RWPE2 (cell line): ENCODE data around the gene CD320.

Source experiments
- ATAC-seq: fragments of 200-7000 bp; cut with Tn5 transposase; 3 replicates; pipeline ENCODE4 v1.9.1; 2021; ENCODE audit warnings: low read depth
- DNase-seq: peaks from one replicate; pipeline ENCODE4 v3.0.0-alpha.2; 2020; ENCODE audit warnings: low spot score
- H3K27ac ChIP-seq: fragments of 450-650 bp; 2 replicates; pipeline ENCODE4 v1.5.1; 2017; ENCODE audit warnings: mild to moderate bottlenecking; ENCODE audit not compliant: poor library complexity, severe bottlenecking
- H3K27me3 ChIP-seq: fragments of 250-450 bp; sonication (Bioruptor Pico); 2 replicates; pipeline ENCODE4 v1.5.1; 2021; ENCODE audit warnings: mild to moderate bottlenecking, moderate library complexity; ENCODE audit not compliant: insufficient read depth, poor library complexity, severe bottlenecking
- H3K36me3 ChIP-seq: fragments of 250-450 bp; sonication (Bioruptor Pico); 2 replicates; pipeline ENCODE4 v1.5.1; 2020; ENCODE audit warnings: low read depth, mild to moderate bottlenecking, moderate library complexity
- H3K4me1 ChIP-seq: fragments of 250-450 bp; sonication (Bioruptor Pico); 2 replicates; pipeline ENCODE4 v1.5.1; 2021; ENCODE audit warnings: mild to moderate bottlenecking, moderate library complexity; ENCODE audit not compliant: insufficient read depth, poor library complexity, severe bottlenecking
- H3K4me3 ChIP-seq: fragments of 250-450 bp; sonication (Bioruptor Pico); 2 replicates; pipeline ENCODE4 v1.5.1; 2021; ENCODE audit warnings: mild to moderate bottlenecking, moderate library complexity; ENCODE audit not compliant: severe bottlenecking
- H3K9me3 ChIP-seq: fragments of 250-450 bp; sonication (Bioruptor Pico); 2 replicates; pipeline ENCODE4 v1.5.1; 2021; ENCODE audit warnings: mild to moderate bottlenecking, moderate library complexity; ENCODE audit not compliant: severe bottlenecking
- TF ChIP-seq, protein P1 (sequence below): fragments of 450-650 bp; IDR thresholded peaks from one replicate; pipeline ENCODE4 v1.5.1; 2017; ENCODE audit warnings: mild to moderate bottlenecking, moderate library complexity; ENCODE audit not compliant: poor library complexity, severe bottlenecking

CD320 gene

GRCh38 chr19:8255426-8256125, 52.6 kb downstream of the CD320 start:
- H3K9me3 ChIP-seq, result no peaks in the 10 kb centered on the region
- ATAC-seq (no peak), DNase-seq (no peak)
- no peak overlapping the region for H3K27ac ChIP-seq
- TF ChIP-seq, protein P1, sequence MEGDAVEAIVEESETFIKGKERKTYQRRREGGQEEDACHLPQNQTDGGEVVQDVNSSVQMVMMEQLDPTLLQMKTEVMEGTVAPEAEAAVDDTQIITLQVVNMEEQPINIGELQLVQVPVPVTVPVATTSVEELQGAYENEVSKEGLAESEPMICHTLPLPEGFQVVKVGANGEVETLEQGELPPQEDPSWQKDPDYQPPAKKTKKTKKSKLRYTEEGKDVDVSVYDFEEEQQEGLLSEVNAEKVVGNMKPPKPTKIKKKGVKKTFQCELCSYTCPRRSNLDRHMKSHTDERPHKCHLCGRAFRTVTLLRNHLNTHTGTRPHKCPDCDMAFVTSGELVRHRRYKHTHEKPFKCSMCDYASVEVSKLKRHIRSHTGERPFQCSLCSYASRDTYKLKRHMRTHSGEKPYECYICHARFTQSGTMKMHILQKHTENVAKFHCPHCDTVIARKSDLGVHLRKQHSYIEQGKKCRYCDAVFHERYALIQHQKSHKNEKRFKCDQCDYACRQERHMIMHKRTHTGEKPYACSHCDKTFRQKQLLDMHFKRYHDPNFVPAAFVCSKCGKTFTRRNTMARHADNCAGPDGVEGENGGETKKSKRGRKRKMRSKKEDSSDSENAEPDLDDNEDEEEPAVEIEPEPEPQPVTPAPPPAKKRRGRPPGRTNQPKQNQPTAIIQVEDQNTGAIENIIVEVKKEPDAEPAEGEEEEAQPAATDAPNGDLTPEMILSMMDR, result no peak
- no peak overlapping the region for H3K4me3 ChIP-seq
- H3K27me3 ChIP-seq, result no peaks in the 10 kb centered on the region
- no peaks in the 10 kb centered on the region for H3K4me1 ChIP-seq
- H3K36me3 ChIP-seq, result no peaks in the 10 kb centered on the region

GRCh38 chr19:8254286-8255001, 53.7 kb downstream of the CD320 start:
- DNase-seq (no peak), ATAC-seq (no peak)
- Histone ChIP-seq H3K36me3 (no peaks in the 10 kb centered on the region), H3K4me3 (no peak overlapping the region), H3K27ac (no peak overlapping the region), H3K4me1 (no peaks in the 10 kb centered on the region), H3K27me3 (no peaks in the 10 kb centered on the region), H3K9me3 (no peaks in the 10 kb centered on the region)
- TF ChIP-seq, protein P1, result no peak

DNA sequence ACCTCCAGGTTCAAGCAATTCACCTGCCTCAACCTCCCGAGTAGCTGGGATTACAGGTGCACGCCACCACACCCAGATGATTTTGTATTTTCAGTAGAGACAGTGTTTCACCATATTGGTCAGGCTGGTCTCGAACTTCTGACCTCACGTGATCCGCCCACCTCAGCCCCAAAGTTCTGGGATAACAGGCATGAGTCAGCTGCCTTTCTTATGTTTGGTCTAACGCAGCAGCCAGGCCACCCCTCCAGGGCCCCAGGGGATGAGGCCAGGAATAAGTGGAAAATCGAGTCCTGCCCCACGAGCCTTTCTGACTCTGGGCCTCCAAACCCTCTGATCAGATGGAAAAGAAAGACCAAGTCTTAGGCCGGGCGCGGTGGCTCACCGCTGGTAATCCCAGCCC, 54.5 kb downstream of the CD320 start:
- no peaks in the 10 kb centered on the region for H3K27me3 ChIP-seq
- TF ChIP-seq, protein P1, result no peak
- no peaks in the 10 kb centered on the region for H3K4me1 ChIP-seq
- no peaks in the 10 kb centered on the region for H3K9me3 ChIP-seq
- ATAC-seq (no peak), DNase-seq (no peak)
- H3K4me3 ChIP-seq, result no peak overlapping the region
- no peak overlapping the region for H3K27ac ChIP-seq
- H3K36me3 ChIP-seq, result no peaks in the 10 kb centered on the region

- Histone ChIP-seq H3K27me3 (no peaks in the 10 kb centered on the region), H3K27ac (no peak overlapping the region), H3K4me1 (no peaks in the 10 kb centered on the region), H3K36me3 (no peaks in the 10 kb centered on the region), H3K4me3 (no peak overlapping the region), H3K9me3 (no peaks in the 10 kb centered on the region)
- ATAC-seq, result peak; percentile 85
- no peak for DNase-seq
- TF ChIP-seq, protein P1, result peak; percentile 86
Measured at GRCh38 chr19:8252922-8253589, 55.1 kb downstream of the CD320 start.
